SIG-M5 treated with dmso at 0.1 percent for 504 hours (cell line): Measurements from ENCODE around the gene NUDT2.
"Not testable (repeated sequence)": the region's sequence is repeated elsewhere in the genome, so short reads cannot be mapped to it uniquely, and the experiment has no call there.

Experiments used
- DNase-seq: peaks from one replicate; lab custom pipeline; 2025; ENCODE audit not compliant: unreplicated experiment; lab: John Stamatoyannopoulos, UW

Gene NUDT2

DNA sequence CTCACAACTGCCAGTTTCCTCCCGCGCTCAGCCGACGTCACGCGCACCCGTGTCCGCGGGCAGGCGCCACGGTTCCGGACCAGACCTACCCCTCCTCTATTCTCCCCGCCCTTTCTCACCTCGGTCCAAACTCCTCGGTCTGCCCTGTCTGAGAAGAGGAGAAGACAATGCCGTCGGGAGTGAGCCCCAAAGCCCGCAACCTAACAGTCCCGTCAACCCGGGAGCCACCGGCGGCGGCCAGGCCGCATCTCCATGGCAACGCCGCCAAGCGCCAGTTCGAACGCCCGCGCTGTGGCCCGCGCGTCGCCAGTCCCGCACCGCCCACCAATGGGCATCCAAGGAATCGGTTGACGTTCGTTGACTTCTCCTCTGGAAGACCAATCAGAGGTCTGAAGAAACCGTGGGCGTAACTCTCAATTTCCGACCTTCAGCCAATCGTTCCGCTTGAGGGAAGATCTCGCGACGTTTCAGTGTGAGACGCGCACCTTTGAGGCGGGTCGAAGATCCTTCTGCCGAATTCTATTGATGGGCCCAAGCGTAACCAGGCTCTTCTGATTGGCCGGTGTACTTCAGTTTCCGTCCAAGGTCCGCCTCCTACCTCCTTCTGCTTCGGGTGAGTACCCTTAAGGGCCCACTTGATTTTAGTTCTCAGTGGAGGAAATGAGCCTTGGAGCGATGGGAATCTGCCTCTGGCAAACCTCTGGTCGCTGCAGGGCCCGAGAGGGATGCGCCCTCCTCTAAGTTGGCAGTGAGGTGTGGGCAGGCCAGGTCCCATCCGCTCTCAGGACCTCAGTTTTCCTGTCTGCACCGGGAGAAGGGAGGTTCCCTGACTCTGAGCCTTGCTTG is at the start of gene NUDT2, which contains the start of gene KIF24:
Gene NUDT2, plus strand, starts transcription at position 583 of the 846 bp plus-strand sequence. CDS start 9,471 bp downstream, outside the sequence.
Gene KIF24, minus strand, starts transcription at position 282 of the 846 bp plus-strand sequence. CDS start 17,922 bp downstream, outside the sequence.
- DNase-seq, result peak; percentile 99

DNA sequence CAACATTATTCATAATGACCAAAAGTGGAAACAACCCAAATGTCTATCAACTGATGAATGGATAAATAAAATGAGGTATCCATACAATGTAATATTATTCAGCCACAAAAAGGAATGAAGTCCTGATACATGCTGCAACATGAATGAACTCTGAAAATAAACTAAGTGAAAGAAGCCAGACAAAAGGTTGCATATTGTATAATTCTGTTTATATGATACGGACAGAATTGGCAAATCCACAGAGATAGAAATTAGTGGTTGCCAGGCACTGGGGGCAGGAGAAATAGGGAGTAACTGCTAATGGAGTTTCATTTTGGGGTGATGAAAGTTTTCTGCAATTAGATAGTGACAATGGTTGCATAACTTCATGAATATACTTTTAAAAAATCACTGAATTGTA is 47.3 kb upstream of the NUDT2 start:
- no peak for DNase-seq

DNA sequence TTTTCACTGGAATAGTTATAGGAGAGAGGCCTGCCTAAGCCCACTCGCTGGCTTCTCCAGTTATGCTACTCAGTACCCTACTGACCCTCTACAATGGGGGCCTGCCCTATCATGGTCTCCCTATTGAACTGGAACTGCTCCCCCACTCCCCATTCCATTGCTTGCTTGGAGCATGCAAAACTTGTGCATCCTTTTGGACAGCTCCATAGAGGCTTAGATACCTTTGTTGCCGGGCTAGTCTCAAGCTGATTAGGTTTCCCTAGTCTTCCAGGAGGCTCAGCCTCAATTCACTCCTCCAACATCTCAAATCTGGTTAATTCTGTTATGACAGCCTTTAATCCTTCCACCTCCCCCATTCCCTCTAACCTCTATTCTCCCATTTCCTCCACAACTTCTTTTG is 40.2 kb upstream of the NUDT2 start:
- no peak for DNase-seq

DNA sequence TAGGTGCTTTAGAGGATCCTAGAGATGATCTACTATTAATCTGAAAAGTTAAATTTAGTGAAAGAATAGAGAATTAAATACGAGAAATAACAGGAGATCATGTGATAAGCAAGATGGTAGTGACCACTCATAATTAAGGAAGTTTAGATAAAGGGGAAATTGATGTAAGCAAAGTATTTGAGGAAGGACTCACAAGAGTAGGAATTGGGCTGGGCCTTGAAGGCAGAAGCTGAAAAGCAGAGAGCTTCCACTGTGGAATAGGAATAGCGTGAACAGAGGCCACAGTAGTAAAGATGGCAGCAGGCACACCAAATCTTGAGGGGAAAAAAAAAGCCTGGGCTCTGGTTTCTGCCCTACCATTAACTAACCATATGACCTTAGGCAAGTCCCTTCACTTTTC is 38.3 kb upstream of the NUDT2 start:
- DNase-seq, result no peak

DNA sequence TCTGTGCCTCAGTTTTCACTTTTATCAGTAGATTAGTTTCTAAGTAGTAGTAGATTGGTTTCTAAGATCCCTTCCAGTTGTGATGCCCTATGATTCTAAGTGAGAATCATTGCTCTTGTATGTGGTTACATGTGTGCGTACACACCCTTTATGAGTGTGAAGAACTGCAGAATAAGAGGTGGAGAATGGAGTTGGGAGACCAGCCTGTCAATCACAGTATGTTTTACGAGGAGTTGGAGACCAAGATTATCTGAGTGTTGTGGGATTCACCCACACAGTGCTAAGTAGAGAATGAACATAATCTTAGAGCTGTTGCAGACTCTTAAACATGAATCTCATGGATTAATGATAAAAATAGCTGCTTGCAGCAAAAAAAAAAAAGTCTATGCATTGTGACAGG is 37.9 kb upstream of the NUDT2 start:
- no peak for DNase-seq

DNA sequence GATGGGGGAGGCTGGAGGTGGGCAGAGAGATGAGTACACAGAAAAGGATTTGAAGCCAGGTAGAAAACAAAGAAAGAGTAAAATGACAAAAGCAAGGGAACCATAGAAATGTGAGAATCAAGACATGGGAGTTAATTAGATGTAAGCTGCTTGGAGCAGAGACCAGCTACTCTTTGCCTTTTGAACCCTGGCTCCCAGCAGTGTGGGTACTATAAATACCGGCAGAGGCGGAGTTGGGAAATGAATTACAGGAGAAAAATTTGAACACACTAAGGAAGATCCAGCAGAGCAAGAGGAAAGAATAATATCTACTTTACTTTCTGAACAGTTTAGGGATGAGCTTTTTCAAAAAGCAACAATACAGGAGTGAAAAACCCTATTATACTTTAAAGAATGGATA is 36.8 kb upstream of the NUDT2 start:
- DNase-seq, result no peak

DNA sequence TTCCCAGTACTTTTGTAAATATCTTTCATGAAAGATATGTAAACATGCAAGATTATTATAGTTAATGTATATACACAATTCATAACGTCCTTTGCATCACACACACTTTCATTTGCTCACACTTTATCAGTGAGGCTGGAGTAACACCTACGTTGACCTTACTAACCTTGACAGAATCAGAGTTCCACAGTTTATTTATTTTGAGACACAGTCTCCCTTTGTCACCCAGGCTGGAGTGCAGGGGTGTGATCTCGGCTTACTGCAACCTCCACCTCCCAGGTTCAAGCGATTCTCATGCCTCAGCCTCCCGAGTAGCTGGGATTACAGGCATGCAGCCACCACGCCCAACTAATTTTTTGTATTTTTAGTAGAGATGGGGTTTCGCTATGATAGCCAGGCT is 28.3 kb upstream of the NUDT2 start:
- DNase-seq, result not testable (repeated sequence)

DNA sequence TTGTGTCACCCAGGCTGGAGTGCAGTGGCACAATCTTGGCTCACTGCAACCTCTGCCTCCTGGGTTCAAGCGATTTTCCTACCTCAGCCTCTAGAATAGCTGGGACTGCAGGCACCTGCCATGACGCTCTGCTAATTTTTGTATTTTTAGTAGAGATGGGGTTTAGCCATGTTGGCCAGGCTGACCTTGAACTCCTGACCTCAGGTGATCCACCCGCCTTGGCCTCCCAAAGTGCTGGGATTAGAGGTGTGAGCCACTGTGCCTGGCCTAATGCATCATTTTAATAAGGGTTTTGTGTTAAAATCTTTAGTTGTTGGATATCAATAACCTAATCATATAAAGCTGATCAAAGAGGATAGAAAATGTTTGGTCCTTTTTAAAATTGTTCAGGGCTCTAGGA is 21.1 kb upstream of the NUDT2 start:
- not testable (repeated sequence) for DNase-seq

DNA sequence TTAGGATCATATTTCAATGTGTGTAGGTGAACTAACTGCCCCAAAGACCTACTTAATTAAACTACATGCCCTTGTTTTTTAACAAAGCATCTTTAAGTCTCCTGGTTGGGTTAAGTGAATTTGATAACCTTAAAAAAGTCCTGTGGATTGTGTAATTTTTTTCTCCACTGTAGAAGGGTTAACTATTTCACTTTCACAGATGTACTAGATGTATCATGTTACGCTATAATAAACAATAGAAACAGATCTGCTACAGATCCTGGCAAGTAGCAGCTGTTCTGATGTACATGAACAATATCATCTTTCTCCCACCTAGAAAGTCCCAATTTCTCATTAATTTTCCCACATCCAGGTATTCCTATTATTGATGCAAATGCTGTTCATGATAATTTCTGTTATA is 19.2 kb upstream of the NUDT2 start:
- no peak for DNase-seq

DNA sequence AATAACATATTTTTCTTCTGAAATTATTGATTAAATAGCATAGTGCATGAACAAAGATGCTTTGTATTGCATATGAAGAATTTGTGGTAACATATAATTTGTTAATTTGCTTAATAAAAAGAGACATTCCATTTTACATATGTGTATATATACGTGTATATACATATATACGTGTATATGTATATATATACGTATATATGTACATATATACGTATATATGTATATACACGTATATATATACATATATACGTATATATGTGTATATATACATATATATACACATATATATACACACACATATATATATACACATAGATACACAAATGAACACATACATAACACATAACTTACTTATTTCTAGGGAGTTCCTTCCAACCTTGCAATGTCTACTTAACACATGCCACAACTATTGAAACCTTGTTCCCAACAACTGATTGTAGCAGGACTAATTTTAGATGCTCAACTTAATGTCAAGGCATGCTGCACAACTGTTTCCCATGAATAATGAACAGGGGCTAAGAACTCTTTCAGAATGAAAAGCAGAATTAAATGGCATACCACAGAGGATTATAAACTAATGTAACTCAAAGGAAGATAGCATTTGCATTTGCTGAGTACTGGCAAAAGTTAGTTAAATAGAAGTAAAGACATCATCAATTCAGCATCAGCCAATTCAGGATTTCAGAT is 17.7 kb upstream of the NUDT2 start:
- DNase-seq, result no peak

DNA sequence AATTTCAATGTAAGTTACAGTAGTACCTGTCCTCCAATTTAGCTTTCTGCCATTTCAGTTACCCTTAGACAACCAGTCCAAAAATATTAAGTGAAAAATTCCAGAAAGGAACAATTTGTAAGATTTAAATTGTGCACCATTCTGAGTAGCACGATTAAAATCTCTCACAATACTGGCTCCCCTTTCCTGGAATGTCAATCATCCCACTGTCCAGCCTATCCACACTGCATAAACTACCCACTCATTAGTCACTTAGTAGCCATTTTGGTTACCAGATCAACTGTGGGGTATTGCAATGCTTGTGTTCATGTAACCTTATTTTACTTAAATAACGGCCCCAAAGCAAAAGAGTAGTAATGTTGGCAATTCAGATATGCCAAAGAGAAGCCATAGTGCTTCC is 11.9 kb upstream of the NUDT2 start:
- DNase-seq, result no peak

DNA sequence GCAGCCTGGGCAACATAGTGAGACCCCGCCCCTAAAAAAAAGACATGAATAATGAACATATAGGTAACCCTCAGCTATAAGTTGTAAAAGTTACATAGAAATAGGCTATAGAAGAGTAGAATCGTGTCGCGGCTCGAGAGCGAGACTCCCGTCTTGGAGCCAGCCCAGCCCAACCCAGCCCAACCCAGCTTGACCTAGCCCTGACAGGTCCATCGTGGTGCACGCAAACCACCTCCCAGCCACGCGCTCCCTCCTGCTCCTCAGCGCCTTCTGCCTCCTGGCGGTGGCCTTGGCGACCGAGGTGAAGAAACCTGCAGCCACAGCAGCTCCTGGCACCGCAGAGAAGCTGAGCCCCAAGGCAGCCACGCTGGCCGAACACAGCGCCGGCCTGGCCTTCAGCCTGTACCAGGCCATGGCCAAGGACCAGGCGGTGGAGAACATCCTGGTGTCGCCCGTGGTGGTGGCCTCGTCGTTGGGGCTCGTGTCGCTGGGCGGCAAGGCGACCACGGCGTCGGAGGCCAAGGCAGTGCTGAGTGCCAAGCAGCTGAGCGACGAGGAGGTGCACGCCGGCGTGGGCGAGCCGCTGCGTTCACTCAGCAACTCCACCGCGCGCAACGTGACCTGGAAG is 11.1 kb upstream of the NUDT2 start:
- DNase-seq, result no peak

DNA sequence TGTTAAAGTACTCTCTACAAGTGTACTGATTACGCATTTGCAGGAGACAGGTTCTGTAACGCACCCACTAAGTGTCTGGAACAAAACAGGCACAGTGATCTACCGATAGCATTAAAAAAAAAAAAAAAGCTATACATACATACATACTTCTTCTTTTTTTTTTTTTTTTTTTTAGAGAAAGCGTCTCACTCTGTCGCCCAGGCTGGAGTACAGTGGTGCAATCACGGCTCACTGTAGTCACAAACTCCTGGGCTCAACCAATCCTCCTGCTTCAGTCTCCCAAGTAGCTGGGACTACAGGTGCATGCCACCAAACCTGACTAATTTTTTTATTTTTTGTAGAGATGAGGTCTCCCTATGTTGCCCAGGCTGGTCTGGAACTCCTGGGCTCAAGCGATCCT is 7.9 kb upstream of the NUDT2 start:
- DNase-seq, result no peak

DNA sequence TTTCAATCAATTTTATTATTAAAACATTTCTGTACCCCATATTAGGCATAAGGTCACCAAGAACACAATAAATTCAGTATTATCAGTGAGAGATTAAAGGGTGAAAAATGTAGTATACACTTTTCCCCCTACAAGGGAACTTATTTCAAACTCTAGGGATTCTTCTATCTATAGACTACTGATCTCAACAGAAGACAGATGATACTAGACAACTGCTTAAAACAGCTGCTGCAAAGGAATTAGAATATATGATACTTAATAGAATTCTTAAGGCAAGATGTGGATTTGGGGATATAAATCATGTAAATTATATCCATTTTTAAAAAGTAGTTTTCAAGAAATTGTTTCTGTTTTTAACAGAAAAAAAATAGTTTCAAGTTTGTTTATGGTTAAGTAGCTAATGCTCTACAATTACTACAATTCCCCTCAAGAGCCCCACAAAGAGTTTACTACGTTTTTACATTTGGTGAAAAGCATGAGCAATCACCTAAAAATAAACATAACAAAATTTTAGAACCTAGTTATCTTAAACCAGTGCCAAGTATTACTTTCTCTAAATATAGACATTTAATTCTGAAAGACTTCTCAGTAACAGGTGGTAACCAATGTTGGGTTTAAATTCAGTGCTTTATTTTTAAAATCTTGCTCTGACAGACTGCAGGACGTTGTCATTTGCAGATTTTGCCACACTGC is 6.3 kb upstream of the NUDT2 start:
- no peak for DNase-seq

DNA sequence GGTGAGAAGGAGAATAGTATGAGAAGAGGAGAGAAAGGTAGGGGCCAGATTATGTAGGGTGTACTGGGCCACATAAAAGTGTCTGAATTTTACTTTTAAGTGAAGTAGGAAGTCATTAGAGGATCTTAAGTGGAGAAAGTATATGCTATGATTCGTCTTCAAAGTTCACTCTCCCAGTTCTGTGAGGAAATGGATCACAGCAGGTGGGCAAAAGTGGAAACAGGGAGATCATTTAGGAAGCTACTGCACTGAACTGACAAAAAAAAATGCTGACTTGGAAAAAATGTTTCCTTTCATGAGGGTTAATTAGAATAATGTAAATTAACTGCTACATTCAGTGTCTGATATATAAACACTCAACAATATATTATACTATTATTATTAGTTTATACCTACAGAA is 2.7 kb upstream of the NUDT2 start:
- DNase-seq, result no peak

DNA sequence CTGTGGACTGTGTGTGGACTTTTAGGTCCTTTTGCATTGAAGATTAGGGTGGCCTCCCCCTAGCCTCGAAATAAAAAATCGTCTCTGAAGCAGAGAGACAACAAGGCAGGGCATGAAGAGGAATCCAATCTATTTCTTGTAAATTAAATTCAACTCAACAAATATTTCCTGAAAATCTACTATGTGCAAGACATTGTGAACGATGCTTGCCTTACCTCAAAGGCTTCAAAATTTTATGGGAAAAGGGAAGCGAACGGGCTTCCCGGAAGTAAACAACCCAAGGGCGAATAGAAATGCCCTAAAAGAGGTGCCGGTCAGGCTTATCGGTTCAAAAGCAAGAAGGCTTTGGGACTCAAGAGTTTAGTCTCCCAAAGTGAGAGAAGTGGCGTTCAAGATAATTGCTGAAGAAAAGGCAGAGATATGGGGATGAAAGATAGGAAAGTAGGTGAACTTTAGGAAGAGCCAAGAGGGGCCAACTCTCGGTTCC is 826 bp upstream of the NUDT2 start:
- peak; percentile 55 for DNase-seq

DNA sequence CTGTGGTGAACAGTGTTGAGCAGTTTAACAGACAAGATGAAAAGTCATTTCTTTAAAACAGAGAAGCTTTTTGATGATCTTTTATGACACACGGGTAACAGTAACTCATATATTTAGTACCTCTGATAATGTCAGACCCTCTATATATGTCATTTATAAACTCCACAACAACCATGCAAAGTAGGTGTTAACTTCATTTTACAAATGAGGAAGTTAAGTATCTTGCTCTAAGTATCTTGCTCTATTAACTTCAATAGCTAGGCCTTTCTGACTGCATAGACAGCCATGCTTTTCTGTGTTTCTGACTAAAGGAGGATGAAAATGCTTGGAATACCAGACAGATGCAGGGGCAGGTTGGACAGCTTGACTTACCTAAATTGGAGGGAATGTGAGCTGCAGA is 1.8 kb downstream of the NUDT2 start:
- peak; percentile 18 for DNase-seq

DNA sequence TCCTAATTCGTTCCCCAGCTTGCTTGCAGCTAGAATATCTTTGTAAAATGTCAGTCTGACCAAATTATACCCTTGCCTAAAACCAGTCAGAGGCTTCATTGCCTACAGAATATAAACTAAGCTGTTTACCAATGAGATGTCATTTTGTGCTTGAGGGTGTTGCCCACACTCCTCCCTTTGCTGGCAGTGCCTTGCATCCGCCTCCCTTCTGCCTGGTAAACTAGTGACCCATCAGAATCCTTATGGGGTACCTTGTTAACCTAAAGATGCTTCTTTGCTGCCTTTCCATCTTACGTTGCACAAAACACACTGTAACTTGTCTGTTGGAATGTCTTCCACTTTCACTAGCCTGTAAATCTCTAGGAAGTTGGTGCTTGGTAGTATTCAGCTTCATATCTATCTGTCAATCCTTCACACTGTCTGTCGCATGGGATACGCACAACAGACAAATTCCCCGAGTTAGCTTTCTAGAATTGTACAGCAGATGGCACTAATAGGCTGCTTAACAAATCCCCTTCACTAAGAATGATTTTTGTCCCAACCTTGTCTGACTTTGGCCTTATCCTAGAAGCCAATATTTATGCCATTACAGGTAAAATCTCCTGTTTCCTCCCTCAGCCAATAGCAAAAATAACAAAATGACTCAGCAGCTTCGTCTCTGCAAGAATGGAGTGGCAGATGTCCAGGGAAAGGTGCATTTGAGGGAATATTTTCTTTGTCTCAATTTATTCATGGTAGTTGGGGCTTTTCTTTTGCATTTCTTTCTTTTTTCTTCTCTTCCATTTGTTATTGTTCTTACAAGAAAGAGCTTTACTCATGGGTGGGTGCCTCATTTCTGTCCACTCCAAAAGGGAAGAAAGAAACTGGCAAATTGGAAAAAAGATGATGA is 3.0 kb downstream of the NUDT2 start:
- peak; percentile 20 for DNase-seq

DNA sequence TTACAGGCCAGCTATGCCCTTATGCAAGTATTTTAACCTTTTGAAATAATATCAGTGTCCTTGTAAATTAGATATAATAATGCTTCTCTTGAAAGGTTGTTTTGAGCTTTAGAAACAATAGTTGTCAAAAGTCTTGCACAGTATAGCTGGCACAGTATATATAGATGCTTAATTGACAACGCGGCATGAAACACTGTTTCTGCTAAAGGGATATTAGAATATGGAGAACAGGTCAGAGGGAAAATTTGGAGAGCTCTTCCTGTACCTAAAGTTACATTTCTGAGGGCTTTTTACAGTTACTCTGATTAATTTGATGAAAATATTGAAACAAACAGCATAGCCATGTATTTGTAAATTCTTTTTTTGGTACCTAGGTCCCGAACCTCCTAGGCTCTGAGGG is 4.5 kb downstream of the NUDT2 start:
- DNase-seq, result no peak

DNA sequence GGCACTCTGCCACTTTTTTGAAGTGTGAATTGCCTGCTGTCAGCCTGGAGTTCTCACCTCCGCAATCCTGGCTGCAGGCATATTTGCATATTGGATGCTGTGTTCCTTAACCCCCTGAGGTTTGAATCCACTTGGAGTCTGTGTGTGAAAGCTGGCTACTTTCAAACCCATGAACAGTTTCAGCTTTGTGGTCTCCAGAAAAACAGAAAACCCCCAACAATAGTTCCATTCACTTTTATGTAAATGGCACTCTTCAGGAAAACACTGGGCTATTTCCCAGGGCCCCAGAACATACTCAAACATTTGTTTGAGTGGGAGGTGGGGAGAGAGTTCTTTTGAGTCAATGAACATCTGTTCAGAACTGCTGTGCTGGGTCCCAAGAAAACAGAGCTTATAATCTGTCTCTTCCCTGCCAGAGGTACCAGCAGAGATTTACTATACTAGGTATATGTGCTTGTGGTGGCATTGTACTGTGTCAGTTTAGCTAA is 5.0 kb downstream of the NUDT2 start:
- DNase-seq, result no peak
